SK-N-SH treated with all-trans-retinoic acid at 6 μM for 48 hours (cell line): ENCODE data around the gene CTBS.

ENCODE experiments used
- ATAC-seq: fragments of 200-7000 bp; cut with Tn5 transposase; 3 replicates; pipeline ENCODE4 v1.9.1; 2020; ENCODE audit warnings: mild to moderate bottlenecking, moderate library complexity
- ARNTL ChIP-seq: fragments of 450-650 bp; formaldehyde crosslinking; IDR thresholded peaks from 2 replicates; pipeline ENCODE4 v1.5.0; 2020; ENCODE audit warnings: low read depth, mild to moderate bottlenecking, moderate library complexity, borderline replicate concordance
- BACH2 ChIP-seq: fragments of 250-450 bp; sonication (Bioruptor Pico); IDR thresholded peaks from 2 replicates; pipeline ENCODE4 v1.9.0; 2021; ENCODE audit warnings: mild to moderate bottlenecking, borderline replicate concordance
- ESRRG ChIP-seq: fragments of 250-450 bp; sonication (Bioruptor Pico); IDR thresholded peaks from 2 replicates; pipeline ENCODE4 v1.6.1; 2021; ENCODE audit warnings: mild to moderate bottlenecking
- GLIS3 ChIP-seq: fragments of 250-450 bp; sonication (Bioruptor Pico); IDR thresholded peaks from 2 replicates; pipeline ENCODE4 v1.5.0; 2020; ENCODE audit warnings: mild to moderate bottlenecking, moderate library complexity
- ISL1 ChIP-seq: fragments of 250-450 bp; sonication (Bioruptor Pico); IDR thresholded peaks from 2 replicates; pipeline ENCODE4 v2.1.2; 2022; ENCODE audit warnings: mild to moderate bottlenecking, moderate library complexity
- OSR1 ChIP-seq: fragments of 250-450 bp; sonication (Bioruptor Pico); IDR thresholded peaks from 2 replicates; pipeline ENCODE4 v1.8.0; 2022; ENCODE audit warnings: moderate library complexity, mild to moderate bottlenecking, inconsistent platforms
- PPARA ChIP-seq: fragments of 250-450 bp; sonication (Bioruptor Pico); IDR thresholded peaks from 2 replicates; pipeline ENCODE4 v1.5.0; 2020; ENCODE audit warnings: mild to moderate bottlenecking, borderline replicate concordance
- RARB ChIP-seq: fragments of 250-450 bp; sonication (Bioruptor Pico); IDR thresholded peaks from 2 replicates; pipeline ENCODE4 v1.8.0; 2021; ENCODE audit warnings: mild to moderate bottlenecking, moderate library complexity
- SNAI2 ChIP-seq: fragments of 250-450 bp; sonication (Bioruptor Pico); IDR thresholded peaks from 2 replicates; pipeline ENCODE4 v1.5.0; 2020; ENCODE audit warnings: mild to moderate bottlenecking, moderate library complexity
- TCF4 ChIP-seq: fragments of 250-450 bp; sonication (Bioruptor Pico); IDR thresholded peaks from 2 replicates; pipeline ENCODE4 v1.8.0; 2021; ENCODE audit warnings: mild to moderate bottlenecking, moderate library complexity, borderline replicate concordance
- TOX ChIP-seq: fragments of 250-450 bp; sonication (Bioruptor Pico); IDR thresholded peaks from 2 replicates; pipeline ENCODE4 v1.8.0; 2021; ENCODE audit warnings: mild to moderate bottlenecking, moderate library complexity, borderline replicate concordance
- ZC3H10 ChIP-seq: fragments of 250-450 bp; sonication (Bioruptor Pico); IDR thresholded peaks from 2 replicates; pipeline ENCODE4 v1.5.1; 2021; ENCODE audit warnings: mild to moderate bottlenecking, moderate library complexity
- ZFP3 ChIP-seq: fragments of 250-450 bp; sonication (Bioruptor Pico); IDR thresholded peaks from 2 replicates; pipeline ENCODE4 v1.5.0; 2020; ENCODE audit warnings: mild to moderate bottlenecking, moderate library complexity
- ZFP30 ChIP-seq: fragments of 450-650 bp; formaldehyde crosslinking; IDR thresholded peaks from 2 replicates; pipeline ENCODE4 v1.5.0; 2022; ENCODE audit warnings: mild to moderate bottlenecking, moderate library complexity
- ZNF565 ChIP-seq: fragments of 450-650 bp; formaldehyde crosslinking; conservative IDR thresholded peaks from 2 replicates; pipeline ENCODE4 v1.5.0; 2020; ENCODE audit warnings: low read depth, mild to moderate bottlenecking, moderate library complexity
- ZNF70 ChIP-seq: fragments of 450-650 bp; formaldehyde crosslinking; IDR thresholded peaks from 2 replicates; pipeline ENCODE4 v1.5.0; 2020; ENCODE audit warnings: mild to moderate bottlenecking, moderate library complexity
- ZNF8 ChIP-seq: fragments of 450-650 bp; formaldehyde crosslinking; IDR thresholded peaks from 2 replicates; pipeline ENCODE4 v1.5.0; 2020; ENCODE audit warnings: mild to moderate bottlenecking, moderate library complexity
- TF ChIP-seq, protein P1 (sequence below): fragments of 250-450 bp; sonication (Bioruptor Pico); IDR thresholded peaks from 2 replicates; pipeline ENCODE4 v1.8.0; 2020; ENCODE audit warnings: mild to moderate bottlenecking, moderate library complexity, borderline replicate concordance
- TF ChIP-seq, protein P2 (sequence below): fragments of 250-450 bp; sonication (Bioruptor Pico); IDR thresholded peaks from 2 replicates; pipeline ENCODE4 v1.8.0; 2021; ENCODE audit warnings: low read depth, mild to moderate bottlenecking, moderate library complexity, borderline replicate concordance
- TF ChIP-seq, protein P3 (sequence below): fragments of 250-450 bp; sonication (Bioruptor Pico); IDR thresholded peaks from 2 replicates; pipeline ENCODE4 v1.5.1; 2021; ENCODE audit warnings: mild to moderate bottlenecking, moderate library complexity
- TF ChIP-seq, protein P4 (sequence below): fragments of 250-450 bp; sonication (Bioruptor Pico); IDR thresholded peaks from 2 replicates; pipeline ENCODE4 v1.5.1; 2020; ENCODE audit warnings: low read depth, mild to moderate bottlenecking, moderate library complexity
- TF ChIP-seq, protein P5 (sequence below): fragments of 250-450 bp; sonication (Bioruptor Pico); IDR thresholded peaks from 2 replicates; pipeline ENCODE4 v1.5.0; 2020; ENCODE audit warnings: mild to moderate bottlenecking, moderate library complexity

Gene CTBS

DNA sequence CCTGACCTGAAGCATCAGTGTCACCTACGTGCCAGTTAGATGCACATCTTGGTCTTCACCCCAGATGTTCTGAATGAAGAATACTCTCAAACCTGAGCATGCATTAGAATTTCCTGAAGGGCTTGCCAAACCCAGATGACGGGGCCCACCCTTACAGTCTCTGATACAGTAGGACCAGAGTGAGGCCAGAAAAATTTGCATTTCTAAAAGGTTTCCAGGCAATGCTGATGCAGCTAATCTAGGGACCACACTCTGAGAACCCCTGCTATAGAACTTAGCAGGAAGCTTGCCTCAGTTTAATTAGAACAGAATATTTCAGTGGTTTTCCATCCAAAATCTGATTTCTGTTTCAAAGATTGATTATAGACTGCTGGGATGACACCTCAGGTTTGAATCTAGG is 9.9 kb upstream of the CTBS start:
- ATAC-seq: no peak
- TF ChIP-seq ZNF8 (CRISPR knock-in tag): no peak
- TF ChIP-seq, protein P1, sequence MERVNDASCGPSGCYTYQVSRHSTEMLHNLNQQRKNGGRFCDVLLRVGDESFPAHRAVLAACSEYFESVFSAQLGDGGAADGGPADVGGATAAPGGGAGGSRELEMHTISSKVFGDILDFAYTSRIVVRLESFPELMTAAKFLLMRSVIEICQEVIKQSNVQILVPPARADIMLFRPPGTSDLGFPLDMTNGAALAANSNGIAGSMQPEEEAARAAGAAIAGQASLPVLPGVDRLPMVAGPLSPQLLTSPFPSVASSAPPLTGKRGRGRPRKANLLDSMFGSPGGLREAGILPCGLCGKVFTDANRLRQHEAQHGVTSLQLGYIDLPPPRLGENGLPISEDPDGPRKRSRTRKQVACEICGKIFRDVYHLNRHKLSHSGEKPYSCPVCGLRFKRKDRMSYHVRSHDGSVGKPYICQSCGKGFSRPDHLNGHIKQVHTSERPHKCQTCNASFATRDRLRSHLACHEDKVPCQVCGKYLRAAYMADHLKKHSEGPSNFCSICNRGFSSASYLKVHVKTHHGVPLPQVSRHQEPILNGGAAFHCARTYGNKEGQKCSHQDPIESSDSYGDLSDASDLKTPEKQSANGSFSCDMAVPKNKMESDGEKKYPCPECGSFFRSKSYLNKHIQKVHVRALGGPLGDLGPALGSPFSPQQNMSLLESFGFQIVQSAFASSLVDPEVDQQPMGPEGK (CRISPR knock-in tag): no peak
- no peak for TF ChIP-seq OSR1 (CRISPR knock-in tag)
- TF ChIP-seq ZFP3 (CRISPR knock-in tag): no peak
- no peak for TF ChIP-seq RARB (CRISPR knock-in tag)
- TF ChIP-seq, protein P2, sequence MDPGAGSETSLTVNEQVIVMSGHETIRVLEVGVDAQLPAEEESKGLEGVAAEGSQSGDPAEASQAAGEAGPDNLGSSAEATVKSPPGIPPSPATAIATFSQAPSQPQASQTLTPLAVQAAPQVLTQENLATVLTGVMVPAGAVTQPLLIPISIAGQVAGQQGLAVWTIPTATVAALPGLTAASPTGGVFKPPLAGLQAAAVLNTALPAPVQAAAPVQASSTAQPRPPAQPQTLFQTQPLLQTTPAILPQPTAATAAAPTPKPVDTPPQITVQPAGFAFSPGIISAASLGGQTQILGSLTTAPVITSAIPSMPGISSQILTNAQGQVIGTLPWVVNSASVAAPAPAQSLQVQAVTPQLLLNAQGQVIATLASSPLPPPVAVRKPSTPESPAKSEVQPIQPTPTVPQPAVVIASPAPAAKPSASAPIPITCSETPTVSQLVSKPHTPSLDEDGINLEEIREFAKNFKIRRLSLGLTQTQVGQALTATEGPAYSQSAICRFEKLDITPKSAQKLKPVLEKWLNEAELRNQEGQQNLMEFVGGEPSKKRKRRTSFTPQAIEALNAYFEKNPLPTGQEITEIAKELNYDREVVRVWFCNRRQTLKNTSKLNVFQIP (CRISPR knock-in tag): no peak
- no peak for TF ChIP-seq BACH2 (CRISPR knock-in tag)
- no peak for TF ChIP-seq ZC3H10 (CRISPR knock-in tag)
- no peak for TF ChIP-seq SNAI2 (CRISPR knock-in tag)
- no peak for TF ChIP-seq ZFP30
- TF ChIP-seq, protein P3, sequence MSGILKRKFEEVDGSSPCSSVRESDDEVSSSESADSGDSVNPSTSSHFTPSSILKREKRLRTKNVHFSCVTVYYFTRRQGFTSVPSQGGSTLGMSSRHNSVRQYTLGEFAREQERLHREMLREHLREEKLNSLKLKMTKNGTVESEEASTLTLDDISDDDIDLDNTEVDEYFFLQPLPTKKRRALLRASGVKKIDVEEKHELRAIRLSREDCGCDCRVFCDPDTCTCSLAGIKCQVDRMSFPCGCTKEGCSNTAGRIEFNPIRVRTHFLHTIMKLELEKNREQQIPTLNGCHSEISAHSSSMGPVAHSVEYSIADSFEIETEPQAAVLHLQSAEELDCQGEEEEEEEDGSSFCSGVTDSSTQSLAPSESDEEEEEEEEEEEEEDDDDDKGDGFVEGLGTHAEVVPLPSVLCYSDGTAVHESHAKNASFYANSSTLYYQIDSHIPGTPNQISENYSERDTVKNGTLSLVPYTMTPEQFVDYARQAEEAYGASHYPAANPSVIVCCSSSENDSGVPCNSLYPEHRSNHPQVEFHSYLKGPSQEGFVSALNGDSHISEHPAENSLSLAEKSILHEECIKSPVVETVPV: no peak
- no peak for TF ChIP-seq ZNF565 (CRISPR knock-in tag)
- TF ChIP-seq ESRRG (CRISPR knock-in tag): no peak
- TF ChIP-seq PPARA (CRISPR knock-in tag): no peak
- no peak for TF ChIP-seq TOX (CRISPR knock-in tag)
- TF ChIP-seq ZNF70: no peak
- TF ChIP-seq TCF4 (CRISPR knock-in tag): no peak
- TF ChIP-seq, protein P4, sequence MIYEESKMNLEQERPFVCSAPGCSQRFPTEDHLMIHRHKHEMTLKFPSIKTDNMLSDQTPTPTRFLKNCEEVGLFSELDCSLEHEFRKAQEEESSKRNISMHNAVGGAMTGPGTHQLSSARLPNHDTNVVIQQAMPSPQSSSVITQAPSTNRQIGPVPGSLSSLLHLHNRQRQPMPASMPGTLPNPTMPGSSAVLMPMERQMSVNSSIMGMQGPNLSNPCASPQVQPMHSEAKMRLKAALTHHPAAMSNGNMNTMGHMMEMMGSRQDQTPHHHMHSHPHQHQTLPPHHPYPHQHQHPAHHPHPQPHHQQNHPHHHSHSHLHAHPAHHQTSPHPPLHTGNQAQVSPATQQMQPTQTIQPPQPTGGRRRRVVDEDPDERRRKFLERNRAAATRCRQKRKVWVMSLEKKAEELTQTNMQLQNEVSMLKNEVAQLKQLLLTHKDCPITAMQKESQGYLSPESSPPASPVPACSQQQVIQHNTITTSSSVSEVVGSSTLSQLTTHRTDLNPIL (CRISPR knock-in tag): no peak

DNA sequence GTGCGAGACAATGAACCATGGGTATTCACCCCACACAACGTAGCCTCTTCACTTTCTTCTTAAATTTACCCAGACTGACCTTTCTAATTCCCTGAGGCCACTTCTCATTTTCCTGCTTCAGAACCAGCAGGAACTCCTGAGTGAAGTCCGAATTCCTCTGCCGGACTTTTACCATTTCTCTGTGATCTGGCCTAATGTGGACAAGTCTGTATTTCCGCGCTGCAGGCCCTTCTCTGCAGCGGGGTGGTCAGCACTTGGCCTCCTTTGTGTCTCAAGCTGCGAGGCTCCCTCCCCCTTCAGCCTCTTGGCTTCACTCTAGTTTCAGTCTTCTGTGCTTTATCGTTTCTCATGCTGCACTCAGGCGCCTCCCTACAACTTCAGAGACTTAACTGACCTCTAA is 9.4 kb upstream of the CTBS start:
- no peak for ATAC-seq
- TF ChIP-seq GLIS3 (no peak), ZFP30 (no peak), ISL1 (no peak), ARNTL (CRISPR knock-in tag) (no peak), TOX (CRISPR knock-in tag) (no peak), ZNF565 (CRISPR knock-in tag) (no peak), BACH2 (CRISPR knock-in tag) (no peak), PPARA (CRISPR knock-in tag) (no peak), RARB (CRISPR knock-in tag) (no peak), TCF4 (CRISPR knock-in tag) (no peak), SNAI2 (CRISPR knock-in tag) (no peak), ESRRG (CRISPR knock-in tag) (no peak), OSR1 (CRISPR knock-in tag) (no peak)
- TF ChIP-seq, protein P3: no peak
- TF ChIP-seq, protein P1 (CRISPR knock-in tag): no peak
- TF ChIP-seq, protein P5, sequence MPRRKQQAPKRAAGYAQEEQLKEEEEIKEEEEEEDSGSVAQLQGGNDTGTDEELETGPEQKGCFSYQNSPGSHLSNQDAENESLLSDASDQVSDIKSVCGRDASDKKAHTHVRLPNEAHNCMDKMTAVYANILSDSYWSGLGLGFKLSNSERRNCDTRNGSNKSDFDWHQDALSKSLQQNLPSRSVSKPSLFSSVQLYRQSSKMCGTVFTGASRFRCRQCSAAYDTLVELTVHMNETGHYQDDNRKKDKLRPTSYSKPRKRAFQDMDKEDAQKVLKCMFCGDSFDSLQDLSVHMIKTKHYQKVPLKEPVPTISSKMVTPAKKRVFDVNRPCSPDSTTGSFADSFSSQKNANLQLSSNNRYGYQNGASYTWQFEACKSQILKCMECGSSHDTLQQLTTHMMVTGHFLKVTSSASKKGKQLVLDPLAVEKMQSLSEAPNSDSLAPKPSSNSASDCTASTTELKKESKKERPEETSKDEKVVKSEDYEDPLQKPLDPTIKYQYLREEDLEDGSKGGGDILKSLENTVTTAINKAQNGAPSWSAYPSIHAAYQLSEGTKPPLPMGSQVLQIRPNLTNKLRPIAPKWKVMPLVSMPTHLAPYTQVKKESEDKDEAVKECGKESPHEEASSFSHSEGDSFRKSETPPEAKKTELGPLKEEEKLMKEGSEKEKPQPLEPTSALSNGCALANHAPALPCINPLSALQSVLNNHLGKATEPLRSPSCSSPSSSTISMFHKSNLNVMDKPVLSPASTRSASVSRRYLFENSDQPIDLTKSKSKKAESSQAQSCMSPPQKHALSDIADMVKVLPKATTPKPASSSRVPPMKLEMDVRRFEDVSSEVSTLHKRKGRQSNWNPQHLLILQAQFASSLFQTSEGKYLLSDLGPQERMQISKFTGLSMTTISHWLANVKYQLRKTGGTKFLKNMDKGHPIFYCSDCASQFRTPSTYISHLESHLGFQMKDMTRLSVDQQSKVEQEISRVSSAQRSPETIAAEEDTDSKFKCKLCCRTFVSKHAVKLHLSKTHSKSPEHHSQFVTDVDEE (CRISPR knock-in tag): no peak
- TF ChIP-seq, protein P4 (CRISPR knock-in tag): no peak
- TF ChIP-seq, protein P2 (CRISPR knock-in tag): no peak
